Measurements from ENCODE around the gene VAT1L. TPM values are rescaled to one million over a fixed set of nuclear protein-coding genes. Genes with fewer than 3 reads are reported as not detected.

The VAT1L gene
- total RNA-seq, result 3.9 and 13.8 TPM in 2 replicates

GRCh38 chr16:77788181-77789084 is at the start of gene VAT1L:
Gene VAT1L (plus strand): TSS chr16:77788564. CDS start chr16:77788683, 119 bp downstream.

GRCh38 chr16:78022347-78023060 is 234.1 kb downstream of the VAT1L start, which contains the start of gene CLEC3A:
Gene CLEC3A (plus strand): TSS chr16:78022548. CDS start chr16:78022627, 79 bp downstream.

Other genes with a start within 250 kb of the VAT1L start
- gene NUDT7, start 66.0 kb upstream of the VAT1L start, total RNA-seq, result 4.7 and 6.6 TPM in 2 replicates
- gene CLEC3A, start 234.0 kb downstream of the VAT1L start, total RNA-seq, result not detected in 2 replicates

All from bladder microvascular endothelial cell (primary cell).